Measurements from ENCODE around the gene METTL15. TPM values are rescaled to one million over a fixed set of nuclear protein-coding genes. Genes with fewer than 3 reads are reported as not detected.
"Not testable (repeated sequence)": the region's sequence is repeated elsewhere in the genome, so short reads cannot be mapped to it uniquely, and the experiment has no call there.

Gene METTL15
- polyA plus RNA-seq, 2 of the 4 experiments (the other 2 are of a cell fraction) = 9.5 to 23.5 TPM

DNA sequence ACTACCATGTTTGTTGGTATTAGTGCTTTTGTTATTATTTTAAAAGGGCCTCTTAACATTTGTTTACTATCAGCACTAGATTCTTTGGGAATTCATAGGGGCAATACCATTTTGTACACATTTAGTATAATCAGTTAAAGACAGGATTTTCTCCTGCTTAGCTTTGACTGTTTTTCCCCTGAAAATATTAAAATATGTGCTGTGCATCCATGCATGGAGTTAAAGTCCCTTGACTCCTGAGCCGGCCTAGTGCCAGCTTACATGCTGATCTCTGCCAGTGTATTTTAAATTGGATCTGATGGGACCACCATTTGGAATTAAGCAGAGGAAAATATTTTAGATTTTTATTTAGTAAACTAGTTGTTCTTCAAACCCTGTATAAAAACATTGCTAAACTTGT is 161.4 kb downstream of the METTL15 start:
- POLR2A ChIA-PET = no interaction called here
- CTCF ChIA-PET = interaction anchor here (1.1 kb wide), 1 partner anchor 11 kb away, joined by 4 read pairs; no protein-coding TSS in a partner anchor

GRCh38 chr11:28272247-28272646 is 164.1 kb downstream of the METTL15 start:
- ATAC-seq; DNase-seq (ENCODE audit: low read depth in 1 of 2, low spot score in 1 of 2); H3K4me3 ChIP-seq; H3K9me3 ChIP-seq; H3K4me2 ChIP-seq; FAIRE-seq; H3K27ac ChIP-seq; H3K4me1 ChIP-seq; CTCF ChIA-PET; POLR2A ChIA-PET: not testable (repeated sequence)
- 77% methylated on average over 2 of the region's 2 CpGs for WGBS (ENCODE audit: missing lambda C conversion rate)

More for the DNA sequence above, 161.4 kb downstream of the METTL15 start:
- no peaks in the 10 kb centered on the region for H3K9me3 ChIP-seq
- H3K4me2 ChIP-seq = no peak overlapping the region
- TF ChIP-seq MAX (IDR thresholded peaks at IDR 0.05) (no peak), TP53 (CRISPR knock-in tag; IDR thresholded peaks at IDR 0.05) (no peak)
- H3K4me3 ChIP-seq = no peak overlapping the region
- no peaks in the 10 kb centered on the region for H3K4me1 ChIP-seq
- DNase-seq (ENCODE audit: low read depth in 1 of 2, low spot score in 1 of 2) (no peak), ATAC-seq (no peak), FAIRE-seq (no peak)
- 85% methylated on average over 1 of the region's 1 CpG for WGBS (ENCODE audit: missing lambda C conversion rate)
- H3K27ac ChIP-seq = no peak overlapping the region

DNA sequence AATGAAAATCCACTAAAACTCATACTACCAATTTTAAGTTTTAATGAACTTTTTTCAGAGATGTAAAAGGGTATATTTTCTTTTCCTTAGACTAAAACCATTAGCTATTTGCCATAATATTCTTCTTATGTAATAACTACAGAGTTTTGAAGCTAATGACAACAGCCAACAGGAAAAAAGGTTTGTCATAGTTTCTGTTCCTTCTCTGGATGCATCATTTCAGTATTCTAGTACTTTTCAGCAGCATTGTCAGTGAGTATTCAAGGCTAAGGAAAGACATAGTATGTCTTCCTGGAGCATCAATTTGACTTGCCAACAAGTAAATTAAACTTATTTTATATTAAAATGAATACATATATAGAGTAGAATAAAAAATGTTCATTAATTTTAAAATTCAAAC is 166.0 kb downstream of the METTL15 start:
- TF ChIP-seq CEBPB (IDR thresholded peaks at IDR 0.05) (no peak), RNF2 (IDR thresholded peaks at IDR 0.05; ENCODE audit: borderline replicate concordance, low read depth) (no peak), PHF8 (IDR thresholded peaks at IDR 0.05; ENCODE audit: borderline replicate concordance, low read depth) (no peak), ZFP36 (IDR thresholded peaks at IDR 0.05; ENCODE audit: borderline replicate concordance, partially characterized antibody) (no peak), TP53 (CRISPR knock-in tag; IDR thresholded peaks at IDR 0.05) (no peak), EHMT2 (IDR thresholded peaks at IDR 0.05; ENCODE audit: low read depth) (no peak), CBX8 (IDR thresholded peaks at IDR 0.05) (no peak)
- ATAC-seq = no peak
- CTCF ChIA-PET = interaction anchor here (0.6 kb wide), 1 partner anchor 59 kb away, joined by 3 read pairs; no protein-coding TSS in a partner anchor

DNA sequence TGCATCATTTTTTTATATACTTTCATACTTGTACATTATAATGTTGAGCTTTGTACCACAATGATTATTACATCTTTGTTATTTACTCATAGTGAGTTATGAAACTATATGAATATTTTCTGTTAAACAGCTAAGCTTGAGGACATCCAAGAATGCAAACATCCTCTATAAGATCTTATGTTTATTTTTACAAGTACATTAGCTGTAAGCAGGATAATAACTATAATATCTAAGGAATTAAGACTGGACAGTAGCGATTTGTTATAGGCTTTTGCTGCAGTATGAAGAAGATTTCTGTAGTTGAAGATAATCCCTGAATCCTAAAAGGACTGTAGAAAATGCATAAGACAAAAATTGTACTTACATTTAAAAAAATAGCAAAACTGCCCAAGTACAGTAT is 176.0 kb downstream of the METTL15 start:
- Histone ChIP-seq H3K4me2 (no peak overlapping the region), H3K4me3 (no peak overlapping the region), H3K4me1 (no peaks in the 10 kb centered on the region), H3K9me3 (no peaks in the 10 kb centered on the region), H3K27ac (no peak overlapping the region)
- CTCF ChIA-PET = no interaction called here
- DNase-seq (ENCODE audit: low read depth in 1 of 2, low spot score in 1 of 2) = no peak
- POLR2A ChIA-PET = no interaction called here
- no peak for TF ChIP-seq ZC3H11A (IDR thresholded peaks at IDR 0.05)
- TF ChIP-seq HOXB13 (CRISPR knock-in tag; IDR thresholded peaks at IDR 0.05; ENCODE audit: low read depth) = no peak
- no peak for TF ChIP-seq JUN (IDR thresholded peaks at IDR 0.05)
- TF ChIP-seq ZSCAN20 (CRISPR knock-in tag; IDR thresholded peaks at IDR 0.05) = no peak
- TF ChIP-seq NPAS2 (CRISPR knock-in tag; IDR thresholded peaks at IDR 0.05; ENCODE audit: borderline replicate concordance) = no peak
- no peak for FAIRE-seq
- WGBS (ENCODE audit: missing lambda C conversion rate) = 93% methylated on average over 1 of the region's 1 CpG
- ATAC-seq = no peak

More for the DNA sequence above, 166.0 kb downstream of the METTL15 start:
- Histone ChIP-seq H3K4me3 (no peak overlapping the region), H3K27ac (no peak overlapping the region), H3K4me2 (no peak overlapping the region), H3K9me3 (no peaks in the 10 kb centered on the region), H3K4me1 (no peaks in the 10 kb centered on the region)
- POLR2A ChIA-PET = no interaction called here
- FAIRE-seq (peak; percentile 28), DNase-seq (ENCODE audit: low read depth in 1 of 2, low spot score in 1 of 2) (no peak)

- no peak for FAIRE-seq
These were observed 181.3 kb downstream of the METTL15 start for GRCh38 chr11:28289444-28289843.

GRCh38 chr11:28290995-28291394 is 182.8 kb downstream of the METTL15 start:
- ATAC-seq; H3K4me3 ChIP-seq; DNase-seq (ENCODE audit: low read depth in 1 of 2, low spot score in 1 of 2); H3K4me2 ChIP-seq; CTCF ChIA-PET; H3K9me3 ChIP-seq; H3K4me1 ChIP-seq; POLR2A ChIA-PET; H3K27ac ChIP-seq; FAIRE-seq: not testable (repeated sequence)
- WGBS (ENCODE audit: missing lambda C conversion rate) = 93% methylated on average over 7 of the region's 7 CpGs

More at GRCh38 chr11:28289444-28289843, 181.3 kb downstream of the METTL15 start:
- ChIA-PET POLR2A (no interaction called here), CTCF (no interaction called here)
- 90% methylated on average over 1 of the region's 1 CpG for WGBS (ENCODE audit: missing lambda C conversion rate)
- TF ChIP-seq CBX2 (IDR thresholded peaks at IDR 0.05; ENCODE audit: borderline replicate concordance, low read depth) (no peak), NPAS2 (CRISPR knock-in tag; IDR thresholded peaks at IDR 0.05; ENCODE audit: borderline replicate concordance) (no peak), RAD21 (conservative IDR thresholded peaks at IDR 0.05 in 1 of 2, IDR thresholded peaks at IDR 0.05 in 1 of 2) (no peak), HEYL (CRISPR knock-in tag; IDR thresholded peaks at IDR 0.05) (no peak), ZNF302 (CRISPR knock-in tag; IDR thresholded peaks at IDR 0.05) (no peak), MAX (IDR thresholded peaks at IDR 0.05) (no peak), RARB (CRISPR knock-in tag; IDR thresholded peaks at IDR 0.05) (no peak), HDAC2 (IDR thresholded peaks at IDR 0.05) (no peak), POLR2A (IDR thresholded peaks at IDR 0.05; ENCODE audit: low read length) (no peak), TP53 (CRISPR knock-in tag; IDR thresholded peaks at IDR 0.05) (no peak), RCOR1 (IDR thresholded peaks at IDR 0.05; ENCODE audit: low read depth, low read length) (no peak), NFE2L2 (conservative IDR thresholded peaks at IDR 0.05; ENCODE audit: low read length) (no peak)
- TF ChIP-seq, protein P1, sequence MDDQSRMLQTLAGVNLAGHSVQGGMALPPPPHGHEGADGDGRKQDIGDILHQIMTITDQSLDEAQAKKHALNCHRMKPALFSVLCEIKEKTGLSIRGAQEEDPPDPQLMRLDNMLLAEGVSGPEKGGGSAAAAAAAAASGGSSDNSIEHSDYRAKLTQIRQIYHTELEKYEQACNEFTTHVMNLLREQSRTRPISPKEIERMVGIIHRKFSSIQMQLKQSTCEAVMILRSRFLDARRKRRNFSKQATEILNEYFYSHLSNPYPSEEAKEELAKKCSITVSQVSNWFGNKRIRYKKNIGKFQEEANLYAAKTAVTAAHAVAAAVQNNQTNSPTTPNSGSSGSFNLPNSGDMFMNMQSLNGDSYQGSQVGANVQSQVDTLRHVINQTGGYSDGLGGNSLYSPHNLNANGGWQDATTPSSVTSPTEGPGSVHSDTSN (IDR thresholded peaks at IDR 0.05) = no peak
- Histone ChIP-seq H3K4me1 (0 out of 3 replicates have a peak, but pooled peaks cover 3% of the 10 kb centered on the region), H3K4me3 (no peak overlapping the region), H3K4me2 (no peak overlapping the region), H3K9me3 (no peaks in the 10 kb centered on the region), H3K27ac (no peak overlapping the region)
- ATAC-seq (no peak), DNase-seq (ENCODE audit: low read depth in 1 of 2, low spot score in 1 of 2) (no peak)
